ENCODE data around the gene ABTB2. TPM values are rescaled to one million over a fixed set of nuclear protein-coding genes. Genes with fewer than 3 reads are reported as not detected.

ABTB2 gene
- total RNA-seq, 1 experiment from 2014 or later: 5.5 TPM

- Histone ChIP-seq H3K79me1 (ENCODE audit: insufficient read depth, low read depth, low read length, poor library complexity, severe bottlenecking) (no peaks in the 10 kb centered on the region), H3T11ph (ENCODE audit: low read length) (no peak overlapping the region), H3K4me2 (ENCODE audit: insufficient read depth, insufficient read length, low read length) (no peak overlapping the region), H3K79me2 (ENCODE audit: insufficient read depth, low read length) (no peaks in the 10 kb centered on the region), H2BK120ac (ENCODE audit: low read depth, low read length, poor library complexity, severe bottlenecking) (no peak overlapping the region), H2BK12ac (ENCODE audit: insufficient read length, low read depth, low read length) (no peak overlapping the region), H2BK15ac (ENCODE audit: low read depth, low read length) (no peak overlapping the region), H4K5ac (ENCODE audit: insufficient read length, low read depth, low read length) (no peak overlapping the region), H3K9ac (ENCODE audit: extremely low read depth, insufficient read length, low read length) (no peak overlapping the region), H3K4me1 (ENCODE audit: insufficient read depth, low read length) (no peaks in the 10 kb centered on the region), H3K27me3 (ENCODE audit: insufficient read depth, low read length) (no peaks in the 10 kb centered on the region), H2BK5ac (ENCODE audit: insufficient read length, low read length) (no peak overlapping the region), H2BK20ac (ENCODE audit: low read depth, low read length, poor library complexity, severe bottlenecking) (no peak overlapping the region), H4K91ac (ENCODE audit: insufficient read length, low read depth, low read length) (no peak overlapping the region), H3K9me3 (ENCODE audit: control insufficient read depth, low read depth, low read length) (no peaks in the 10 kb centered on the region), H3K27ac (ENCODE audit: insufficient read length, low read depth, low read length) (no peak overlapping the region), H3K23me2 (ENCODE audit: insufficient read length, low read depth, low read length, poor library complexity, severe bottlenecking) (no peaks in the 10 kb centered on the region), H3K14ac (ENCODE audit: insufficient read depth, low read length) (no peak overlapping the region), H3K23ac (ENCODE audit: insufficient read length, low read depth, low read length) (no peak overlapping the region), H3K18ac (ENCODE audit: insufficient read length, low read depth, low read length) (no peak overlapping the region), H4K8ac (replicated peaks; ENCODE audit: insufficient read length, low read depth, low read length) (no peak overlapping the region), H3K56ac (ENCODE audit: insufficient read length, low read depth, low read length) (no peak overlapping the region), H4K20me1 (ENCODE audit: control insufficient read depth, insufficient read depth, insufficient read length) (no peaks in the 10 kb centered on the region), H3K4ac (ENCODE audit: low read depth, low read length) (no peak overlapping the region), H2AK5ac (ENCODE audit: insufficient read length, low read length) (no peak overlapping the region), H2AFZ (ENCODE audit: low read length) (no peak overlapping the region)
- TF ChIP-seq, protein P1, sequence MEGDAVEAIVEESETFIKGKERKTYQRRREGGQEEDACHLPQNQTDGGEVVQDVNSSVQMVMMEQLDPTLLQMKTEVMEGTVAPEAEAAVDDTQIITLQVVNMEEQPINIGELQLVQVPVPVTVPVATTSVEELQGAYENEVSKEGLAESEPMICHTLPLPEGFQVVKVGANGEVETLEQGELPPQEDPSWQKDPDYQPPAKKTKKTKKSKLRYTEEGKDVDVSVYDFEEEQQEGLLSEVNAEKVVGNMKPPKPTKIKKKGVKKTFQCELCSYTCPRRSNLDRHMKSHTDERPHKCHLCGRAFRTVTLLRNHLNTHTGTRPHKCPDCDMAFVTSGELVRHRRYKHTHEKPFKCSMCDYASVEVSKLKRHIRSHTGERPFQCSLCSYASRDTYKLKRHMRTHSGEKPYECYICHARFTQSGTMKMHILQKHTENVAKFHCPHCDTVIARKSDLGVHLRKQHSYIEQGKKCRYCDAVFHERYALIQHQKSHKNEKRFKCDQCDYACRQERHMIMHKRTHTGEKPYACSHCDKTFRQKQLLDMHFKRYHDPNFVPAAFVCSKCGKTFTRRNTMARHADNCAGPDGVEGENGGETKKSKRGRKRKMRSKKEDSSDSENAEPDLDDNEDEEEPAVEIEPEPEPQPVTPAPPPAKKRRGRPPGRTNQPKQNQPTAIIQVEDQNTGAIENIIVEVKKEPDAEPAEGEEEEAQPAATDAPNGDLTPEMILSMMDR (conservative IDR thresholded peaks at IDR 0.05): no peak
- no peak overlapping the region for H3K4me3 Mint-ChIP-seq
- H3K27me3 Mint-ChIP-seq (ENCODE audit: low read depth): peaks cover 3% of the 10 kb centered on the region; the same call in 1 of the 2 replicates
- peaks cover 0 to 3% (median 0%) of the 10 kb centered on the region in 3 experiments; a peak in 1 of 7 replicates for H3K36me3 Mint-ChIP-seq (ENCODE audit: insufficient read depth in 1 of 3, low read depth in 3 of 3)
- no peaks in the 10 kb centered on the region for H3K9me3 Mint-ChIP-seq
- DNase-seq: no peak
- WGBS (ENCODE audit: extremely low coverage, insufficient read length, low lambda C conversion rate): no CpG with 5 or more reads among the region's 13 CpGs
- no peak overlapping the region for H3K27ac Mint-ChIP-seq
- no peaks in the 10 kb centered on the region for H3K4me1 Mint-ChIP-seq
These were observed 192.7 kb downstream of the ABTB2 start for GRCh38 chr11:34165121-34165520.
